Smooth muscle cell of the brain vasculature (primary cell): ENCODE measurements around the gene PTTG1IP.

Experiments used
- DNase-seq: peaks from one replicate; pipeline ENCODE4 v3.0.0-alpha.2; 2012; ENCODE audit warnings: low read depth, low spot score

Gene PTTG1IP

GRCh38 chr21:44909719-44910118 is 36.2 kb upstream of the PTTG1IP start:
- no peak for DNase-seq

- no peak for DNase-seq
These were observed 35.4 kb upstream of the PTTG1IP start for GRCh38 chr21:44908908-44909307.

- no peak for DNase-seq
These were observed 34.7 kb upstream of the PTTG1IP start for GRCh38 chr21:44907966-44908895.

GRCh38 chr21:44907225-44907965 is 33.9 kb upstream of the PTTG1IP start:
- no peak for DNase-seq

- DNase-seq, result no peak
These were observed 32.2 kb upstream of the PTTG1IP start for GRCh38 chr21:44905728-44906090.

GRCh38 chr21:44905016-44905727 is 31.7 kb upstream of the PTTG1IP start:
- DNase-seq, result no peak

GRCh38 chr21:44904141-44904923 is 30.8 kb upstream of the PTTG1IP start:
- DNase-seq, result no peak

- DNase-seq, result no peak
These were observed 30.2 kb upstream of the PTTG1IP start for GRCh38 chr21:44903689-44904088.

- DNase-seq, result no peak
These were observed 29.7 kb upstream of the PTTG1IP start for GRCh38 chr21:44903050-44903685.

GRCh38 chr21:44902268-44903049 is 29.0 kb upstream of the PTTG1IP start:
- DNase-seq, result no peak

GRCh38 chr21:44901391-44902074 is 28.0 kb upstream of the PTTG1IP start:
- DNase-seq, result no peak

GRCh38 chr21:44900559-44901251 is 27.2 kb upstream of the PTTG1IP start:
- DNase-seq, result no peak

- DNase-seq, result no peak
These were observed 26.5 kb upstream of the PTTG1IP start for GRCh38 chr21:44899768-44900558.

- no peak for DNase-seq
These were observed 25.6 kb upstream of the PTTG1IP start for GRCh38 chr21:44898851-44899767.

GRCh38 chr21:44898011-44898488 is 24.6 kb upstream of the PTTG1IP start:
- no peak for DNase-seq

GRCh38 chr21:44897326-44898010 is 24.0 kb upstream of the PTTG1IP start:
- no peak for DNase-seq
